HCT116 (cell line): Measurements from ENCODE around the gene DUSP18. TPM values are rescaled to one million over a fixed set of nuclear protein-coding genes. Genes with fewer than 3 reads are reported as not detected.

ENCODE experiments used
- ATAC-seq: fragments of 200-7000 bp; cut with Tn5 transposase; 2 replicates; pipeline ENCODE4 v1.9.1; 2020; ENCODE audit warnings: mild to moderate bottlenecking, moderate library complexity
- BruUV-seq: library from RNA; stranded (reverse); fragments of 400-500 nt; replicated peaks from 2 replicates; lab custom pipeline; 2021; lab: Mats Ljungman, UMichigan
- CTCF ChIA-PET: fragments of 300-600 bp; sonication (Branson Sonifier 250); formaldehyde crosslinking; loops from one replicate; lab custom pipeline; 2021; ENCODE audit warnings: antibody characterized with exemption; lab: Charles Lee
- POLR2A ChIA-PET: fragments of 300-600, 350-600 bp; sonication (Branson Sonifier 250); formaldehyde crosslinking; loops from one replicate; lab custom pipeline; 2021; ENCODE audit warnings: antibody characterized with exemption; lab: Charles Lee
- RAD21 ChIA-PET, 2 experiments: fragments of 300-600 bp; sonication (Branson Sonifier 250); formaldehyde crosslinking; loops; one replicate each; lab custom pipeline; 2023; ENCODE audit warnings: low total read pairs in 2 of 2; ENCODE audit not compliant: uncharacterized antibody in 2 of 2, unreplicated experiment in 2 of 2, low non-redundant PET in 1 of 2; lab: Charles Lee
- DNase-seq: peaks from one replicate; pipeline ENCODE4 v3.0.0-alpha.2; 2010; ENCODE audit warnings: low read depth, low spot score
- H2AFZ ChIP-seq: fragments of 200-600 bp; shearing (Covaris generic), sonication (generic); 2 replicates; pipeline ENCODE4 v1.6.1; 2017; ENCODE audit warnings: low read depth, mixed run types, mixed read lengths, antibody characterized with exemption, low read length; ENCODE audit not compliant: poor library complexity, severe bottlenecking
- H3K27ac ChIP-seq: 2 replicates; pipeline ENCODE4 v1.5.1; 2012; ENCODE audit warnings: low read depth, low read length
- H3K27me3 ChIP-seq: fragments of 200-600 bp; sonication (generic); 2 replicates; pipeline ENCODE4 v1.6.1; 2016; ENCODE audit warnings: mixed run types, low read length, mixed read lengths; ENCODE audit not compliant: insufficient read depth
- H3K36me3 ChIP-seq, 2 experiments: fragments of 200-500 bp in 1 of 2; fragments of 200-600 bp in 1 of 2; sonication (Bioruptor generic) in 1 of 2; sonication (generic) in 1 of 2; 2 replicates each; pipeline versions ENCODE4 v1.5.1 to v1.6.1; 2014 to 2016; ENCODE audit warnings: low read length in 2 of 2, inconsistent platforms in 1 of 2, mixed read lengths in 1 of 2, mixed run types in 1 of 2; ENCODE audit not compliant: insufficient read depth in 2 of 2, control insufficient read depth in 1 of 2
- H3K4me1 ChIP-seq, 2 experiments: fragments of 200-600 bp in 1 of 2; sonication (generic) in 1 of 2; 2 replicates each; pipeline versions ENCODE4 v1.5.1 to v1.6.1; 2012 to 2017; ENCODE audit warnings: low read length in 2 of 2, inconsistent platforms in 1 of 2, mild to moderate bottlenecking in 1 of 2, mixed read lengths in 1 of 2, mixed run types in 1 of 2, moderate library complexity in 1 of 2; ENCODE audit not compliant: insufficient read depth in 2 of 2, control insufficient read depth in 1 of 2
- H3K4me2 ChIP-seq: fragments of 200-600 bp; sonication (generic); 2 replicates; pipeline ENCODE4 v1.6.1; 2017; ENCODE audit warnings: mixed run types, low read length, mixed read lengths
- H3K4me3 ChIP-seq, 2 experiments: fragments of 200-600 bp in 1 of 2; sonication (generic) in 1 of 2; replicated peaks in 1 of 2; 2 replicates each; pipeline ENCODE4 v1.5.1; 2011 to 2016; ENCODE audit warnings: low read length in 2 of 2, control low read depth in 1 of 2, low read depth in 1 of 2, mild to moderate bottlenecking in 1 of 2, mixed read lengths in 1 of 2, mixed run types in 1 of 2
- H3K79me2 ChIP-seq: fragments of 200-600 bp; sonication (generic); 2 replicates; pipeline ENCODE4 v1.6.1; 2017; ENCODE audit warnings: mild to moderate bottlenecking, mixed run types, low read length, moderate library complexity, mixed read lengths; ENCODE audit not compliant: insufficient read depth
- H3K9ac ChIP-seq: fragments of 200-600 bp; sonication (generic); 2 replicates; pipeline ENCODE4 v1.6.1; 2016; ENCODE audit warnings: low read length, mixed read lengths
- H3K9me2 ChIP-seq: fragments of 200-600 bp; sonication (generic), shearing (Covaris generic); 2 replicates; pipeline ENCODE4 v1.6.1; 2017; ENCODE audit warnings: mixed run types, mild to moderate bottlenecking, moderate library complexity; ENCODE audit not compliant: insufficient read depth
- H3K9me3 ChIP-seq, 2 experiments: fragments of 200-500 bp in 1 of 2; fragments of 200-600 bp in 1 of 2; sonication (Bioruptor generic) in 1 of 2; sonication (generic) in 1 of 2; 2 replicates each; pipeline ENCODE4 v1.6.1; 2014 to 2017; ENCODE audit warnings: low read length in 2 of 2, mixed read lengths in 2 of 2, inconsistent platforms in 1 of 2, low read depth in 1 of 2, mild to moderate bottlenecking in 1 of 2, mixed run types in 1 of 2, moderate library complexity in 1 of 2; ENCODE audit not compliant: control insufficient read depth in 1 of 2, insufficient read depth in 1 of 2
- H4K20me1 ChIP-seq: fragments of 200-600 bp; sonication (generic), shearing (Covaris generic); 2 replicates; pipeline ENCODE4 v1.6.1; 2017; ENCODE audit warnings: mixed run types, mild to moderate bottlenecking, moderate library complexity; ENCODE audit not compliant: insufficient read depth
- CBX3 ChIP-seq: IDR thresholded peaks from 2 replicates; pipeline ENCODE4 v1.6.1; 2012; ENCODE audit warnings: low read depth
- CEBPB ChIP-seq: IDR thresholded peaks from 2 replicates; pipeline ENCODE4 v1.6.1; 2012; ENCODE audit warnings: low read depth
- CTCF ChIP-seq, 3 experiments: fragments of 200-600 bp in 1 of 3; sonication (generic) in 1 of 3; IDR thresholded peaks in 2 of 3; conservative IDR thresholded peaks in 1 of 3; 2 replicates each; pipeline ENCODE4 v1.5.1; 2012 to 2017; ENCODE audit warnings: low read depth in 2 of 3, low read length in 2 of 3, antibody characterized with exemption in 1 of 3, borderline replicate concordance in 1 of 3, control low read depth in 1 of 3, mild to moderate bottlenecking in 1 of 3, mixed read lengths in 1 of 3, mixed run types in 1 of 3, moderate library complexity in 1 of 3; ENCODE audit not compliant: insufficient read depth in 1 of 3
- EGR1 ChIP-seq: IDR thresholded peaks from 2 replicates; pipeline ENCODE4 v1.6.1; 2012; ENCODE audit warnings: low read depth
- JUND ChIP-seq: IDR thresholded peaks from 2 replicates; pipeline ENCODE4 v1.6.1; 2012
- MAX ChIP-seq: IDR thresholded peaks from 2 replicates; pipeline ENCODE4 v1.6.1; 2012
- POLR2AphosphoS5 ChIP-seq: IDR thresholded peaks from 2 replicates; pipeline ENCODE4 v1.6.1; 2011; ENCODE audit warnings: mild to moderate bottlenecking, low read depth, low read length, moderate library complexity
- SP1 ChIP-seq: IDR thresholded peaks from 2 replicates; pipeline ENCODE4 v1.6.1; 2012; ENCODE audit warnings: low read depth
- ZFX ChIP-seq: fragments of 450-650 bp; IDR thresholded peaks from 2 replicates; pipeline ENCODE4 v1.6.1; 2017
- intact Hi-C: fragments of 100-400 bp; cut with micrococcal nuclease; formaldehyde crosslinking; loops from 2 replicates; pipeline ENCODE4 v1.10.0; 2022
- total RNA-seq: library from RNA; stranded (reverse); gene quantifications from one replicate; pipeline ENCODE4 v1.2.1, GENCODE V29; 2021; ENCODE audit not compliant: unreplicated experiment

Gene DUSP18
- total RNA-seq, 1 experiment from 2014 or later = 9.7 TPM

- TF ChIP-seq JUND (no peak), MAX (no peak), SP1 (no peak)
- ATAC-seq (no peak), DNase-seq (no peak)
- POLR2A ChIA-PET = interaction anchor here (1.3 to 2.2 kb wide), 3 partner anchors 14 to 118 kb away, joined by 3 to 15 read pairs (median 11); no protein-coding TSS in a partner anchor
- Histone ChIP-seq H3K4me1 (peaks cover 17 to 29% of the 10 kb centered on the region in 2 experiments), H3K79me2 (peaks cover 18% of the 10 kb centered on the region; the same call in 1 of the 2 replicates), H3K9me3 (no peaks in the 10 kb centered on the region), H3K4me2 (peak overlapping the region; percentile 79), H3K4me3 (peak overlapping the region; percentile 51 to 63), H3K36me3 (no peaks in the 10 kb centered on the region), H3K27me3 (no peaks in the 10 kb centered on the region), H3K9ac (peak overlapping the region; percentile 78), H4K20me1 (no peaks in the 10 kb centered on the region), H3K27ac (peak overlapping the region; percentile 87), H3K9me2 (no peaks in the 10 kb centered on the region), H2AFZ (no peak overlapping the region)
- BruUV-seq = no TSS peak
- RAD21 ChIA-PET = interaction anchor here (2.1 kb wide), 2 partner anchors 118 to 119 kb away, joined by 16 to 27 read pairs; no protein-coding TSS in a partner anchor
- intact Hi-C loops = loop anchor here (10.0 kb wide), 1 partner anchor 288 kb away; no protein-coding TSS in a partner anchor
- CTCF ChIA-PET = interaction anchor here (0.7 to 3.8 kb wide), 7 partner anchors 8 to 284 kb away, joined by 3 to 95 read pairs (median 4); no protein-coding TSS in a partner anchor
Measured at GRCh38 chr22:30636226-30637077, 31.2 kb downstream of the DUSP18 start.

GRCh38 chr22:30635273-30636225, 32.1 kb downstream of the DUSP18 start, which contains the start of gene SLC35E4:
Gene SLC35E4 (plus strand): TSS chr22:30635781. CDS start chr22:30636451, 670 bp downstream.
- Histone ChIP-seq H3K36me3 (no peaks in the 10 kb centered on the region), H3K4me1 (peaks cover 17 to 29% of the 10 kb centered on the region in 2 experiments), H3K4me3 (peak within 1 kb of the TSS; percentile 51 to 63), H3K79me2 (peaks cover 18% of the 10 kb centered on the region; the same call in 1 of the 2 replicates), H3K4me2 (peak within 1 kb of the TSS; percentile 79), H3K9me2 (no peaks in the 10 kb centered on the region), H4K20me1 (no peaks in the 10 kb centered on the region), H3K27ac (peak within 1 kb of the TSS; percentile 87), H3K9me3 (no peaks in the 10 kb centered on the region), H3K27me3 (no peaks in the 10 kb centered on the region), H2AFZ (no peak within 1 kb of the TSS), H3K9ac (peak within 1 kb of the TSS; percentile 78)
- POLR2A ChIA-PET = interaction anchor here (1.1 to 2.2 kb wide), 5 partner anchors 13 to 119 kb away, joined by 3 to 15 read pairs (median 3); no protein-coding TSS in a partner anchor
- DNase-seq (peak; percentile 60), ATAC-seq (peak; percentile 88)
- TF ChIP-seq CBX3 (no peak), CTCF (IDR thresholded peaks at IDR 0.05 in 2 of 3, conservative IDR thresholded peaks at IDR 0.05 in 1 of 3; ENCODE audit: borderline replicate concordance in 1 of 3, insufficient read depth in 1 of 3, low read depth in 2 of 3, low read length in 2 of 3) (peak in 1 of 3 experiments; percentile 21; a peak in 1 of 6 replicates), POLR2AphosphoS5 (peak; percentile 82), EGR1 (peak; percentile 74), ZFX (0 out of 2 replicates have a peak, but pooled peaks have one; percentile 36), CEBPB (no peak)
- CTCF ChIA-PET = interaction anchor here (0.7 to 3.8 kb wide), 16 partner anchors 8 to 284 kb away, joined by 3 to 95 read pairs (median 5); partner anchors contain the start of gene TCN2
- RAD21 ChIA-PET = interaction anchor here (1.6 to 2.1 kb wide), 3 partner anchors 117 to 119 kb away, joined by 4 to 27 read pairs (median 16); no protein-coding TSS in a partner anchor
- BruUV-seq = no TSS peak
- intact Hi-C loops = loop anchor here (10.0 kb wide), 1 partner anchor 289 kb away; no protein-coding TSS in a partner anchor
